Skeletal muscle satellite cell (primary cell): ENCODE data around the gene LOC128125822.

Source experiments
- H3K27me3 ChIP-seq: 2 replicates; pipeline ENCODE4 v1.7.0; 2013; ENCODE audit warnings: low read length; ENCODE audit not compliant: control insufficient read depth, insufficient read depth
- H3K36me3 ChIP-seq: 2 replicates; pipeline ENCODE4 v1.7.0; 2013; ENCODE audit warnings: mild to moderate bottlenecking, control low read depth, low read length; ENCODE audit not compliant: insufficient read depth
- H3K4me1 ChIP-seq: 2 replicates; pipeline ENCODE4 v1.7.0; 2013; ENCODE audit warnings: low read length; ENCODE audit not compliant: control insufficient read depth, insufficient read depth
- H3K4me2 ChIP-seq: 2 replicates; pipeline ENCODE4 v1.7.0; 2013; ENCODE audit warnings: mild to moderate bottlenecking, low read length
- H3K4me3 ChIP-seq: 2 replicates; pipeline ENCODE4 v1.7.0; 2013; ENCODE audit warnings: low read length
- H3K9ac ChIP-seq: 2 replicates; pipeline ENCODE4 v1.7.0; 2013; ENCODE audit warnings: mild to moderate bottlenecking, low read depth, low read length, moderate library complexity
- H3K9me3 ChIP-seq: replicated peaks from 2 replicates; pipeline ENCODE4 v1.7.0; 2013; ENCODE audit warnings: mild to moderate bottlenecking, control low read depth, low read length

The LOC128125822 gene

GRCh38 chr6:63558278-63558677 is 14.0 kb upstream of the LOC128125822 start:
- no peaks in the 10 kb centered on the region for H3K9me3 ChIP-seq
- H3K27me3 ChIP-seq: peaks cover 8% of the 10 kb centered on the region
- H3K4me3 ChIP-seq: no peak overlapping the region
- H3K36me3 ChIP-seq: no peaks in the 10 kb centered on the region
- H3K9ac ChIP-seq: no peak overlapping the region
- H3K4me2 ChIP-seq: no peak overlapping the region
- H3K4me1 ChIP-seq: no peaks in the 10 kb centered on the region

GRCh38 chr6:63560801-63561287 is 11.4 kb upstream of the LOC128125822 start:
- no peak overlapping the region for H3K4me2 ChIP-seq
- H3K9me3 ChIP-seq: no peaks in the 10 kb centered on the region
- H3K9ac ChIP-seq: no peak overlapping the region
- no peaks in the 10 kb centered on the region for H3K36me3 ChIP-seq
- H3K4me3 ChIP-seq: no peak overlapping the region
- H3K27me3 ChIP-seq: peaks cover 8% of the 10 kb centered on the region
- H3K4me1 ChIP-seq: no peaks in the 10 kb centered on the region

- Histone ChIP-seq H3K9ac (no peak overlapping the region), H3K4me2 (no peak overlapping the region), H3K4me3 (no peak overlapping the region), H3K9me3 (no peaks in the 10 kb centered on the region), H3K4me1 (no peaks in the 10 kb centered on the region), H3K27me3 (peaks cover 8% of the 10 kb centered on the region), H3K36me3 (no peaks in the 10 kb centered on the region)
These were observed 11.0 kb upstream of the LOC128125822 start for GRCh38 chr6:63561288-63561687.

- H3K4me2 ChIP-seq: no peak overlapping the region
These were observed 9.0 kb upstream of the LOC128125822 start for GRCh38 chr6:63563235-63563634.

GRCh38 chr6:63565058-63565726 is 7.1 kb upstream of the LOC128125822 start:
- H3K36me3 ChIP-seq: no peaks in the 10 kb centered on the region
- no peaks in the 10 kb centered on the region for H3K9me3 ChIP-seq
- H3K4me1 ChIP-seq: no peaks in the 10 kb centered on the region
- H3K9ac ChIP-seq: no peak overlapping the region
- no peak overlapping the region for H3K4me3 ChIP-seq
- no peaks in the 10 kb centered on the region for H3K27me3 ChIP-seq
- H3K4me2 ChIP-seq: no peak overlapping the region

More at GRCh38 chr6:63563235-63563634, 9.0 kb upstream of the LOC128125822 start:
- Histone ChIP-seq H3K4me1 (no peaks in the 10 kb centered on the region), H3K36me3 (no peaks in the 10 kb centered on the region), H3K9me3 (no peaks in the 10 kb centered on the region), H3K9ac (no peak overlapping the region), H3K4me3 (no peak overlapping the region), H3K27me3 (peaks cover 7% of the 10 kb centered on the region)

- Histone ChIP-seq H3K27me3 (no peaks in the 10 kb centered on the region), H3K9me3 (no peaks in the 10 kb centered on the region), H3K36me3 (no peaks in the 10 kb centered on the region), H3K4me3 (no peak overlapping the region), H3K9ac (no peak overlapping the region), H3K4me1 (no peaks in the 10 kb centered on the region), H3K4me2 (no peak overlapping the region)
These were observed 6.3 kb upstream of the LOC128125822 start for GRCh38 chr6:63565727-63566596.

GRCh38 chr6:63567966-63568365 is 4.3 kb upstream of the LOC128125822 start:
- Histone ChIP-seq H3K4me2 (no peak overlapping the region), H3K27me3 (no peaks in the 10 kb centered on the region), H3K9me3 (no peaks in the 10 kb centered on the region), H3K9ac (no peak overlapping the region), H3K4me3 (no peak overlapping the region), H3K4me1 (peaks cover 8% of the 10 kb centered on the region), H3K36me3 (peaks cover 2% of the 10 kb centered on the region)

- Histone ChIP-seq H3K9me3 (no peaks in the 10 kb centered on the region), H3K9ac (peak overlapping the region; percentile 84), H3K4me3 (peak overlapping the region; percentile 75), H3K27me3 (no peaks in the 10 kb centered on the region), H3K36me3 (peaks cover 7% of the 10 kb centered on the region), H3K4me2 (peak overlapping the region; percentile 84), H3K4me1 (peaks cover 13% of the 10 kb centered on the region)
These were observed 778 bp upstream of the LOC128125822 start for GRCh38 chr6:63571361-63572043.

GRCh38 chr6:63572747-63573075 is 431 bp downstream of the LOC128125822 start:
- H3K36me3 ChIP-seq: peaks cover 17% of the 10 kb centered on the region

GRCh38 chr6:63573076-63573898 is 1.0 kb downstream of the LOC128125822 start:
- H3K4me3 ChIP-seq: peak overlapping the region; percentile 93
- peak overlapping the region; percentile 98 for H3K9ac ChIP-seq
- H3K36me3 ChIP-seq: peaks cover 22% of the 10 kb centered on the region
- peak overlapping the region; percentile 80 for H3K4me2 ChIP-seq
- H3K27me3 ChIP-seq: no peaks in the 10 kb centered on the region
- H3K9me3 ChIP-seq: no peaks in the 10 kb centered on the region
- peaks cover 14% of the 10 kb centered on the region for H3K4me1 ChIP-seq

More at GRCh38 chr6:63572747-63573075, 431 bp downstream of the LOC128125822 start:
- Histone ChIP-seq H3K4me2 (peak overlapping the region; percentile 80), H3K4me1 (peaks cover 14% of the 10 kb centered on the region), H3K9ac (peak overlapping the region; percentile 98), H3K27me3 (no peaks in the 10 kb centered on the region), H3K4me3 (peak overlapping the region; percentile 93), H3K9me3 (no peaks in the 10 kb centered on the region)
